Tibial nerve (tissue), 3 donors: ENCODE results near the gene IGF2.

Experiments
- CTCF ChIP-seq, 5 experiments: fragments of 200-600 bp in 3 of 5; fragments of 450-650 bp in 2 of 5; sonication (generic) in 3 of 5; IDR thresholded peaks; one replicate each; pipeline ENCODE4 v1.5.1; 2016 to 2019; ENCODE audit warnings: antibody characterized with exemption in 5 of 5, mild to moderate bottlenecking in 3 of 5, moderate library complexity in 2 of 5
- POLR2A ChIP-seq, 2 donors: fragments of 450-650 bp; IDR thresholded peaks; one replicate each; pipeline ENCODE4 v1.6.1; 2017; ENCODE audit warnings: antibody characterized with exemption in 2 of 2, mild to moderate bottlenecking in 2 of 2, moderate library complexity in 2 of 2

DNA sequence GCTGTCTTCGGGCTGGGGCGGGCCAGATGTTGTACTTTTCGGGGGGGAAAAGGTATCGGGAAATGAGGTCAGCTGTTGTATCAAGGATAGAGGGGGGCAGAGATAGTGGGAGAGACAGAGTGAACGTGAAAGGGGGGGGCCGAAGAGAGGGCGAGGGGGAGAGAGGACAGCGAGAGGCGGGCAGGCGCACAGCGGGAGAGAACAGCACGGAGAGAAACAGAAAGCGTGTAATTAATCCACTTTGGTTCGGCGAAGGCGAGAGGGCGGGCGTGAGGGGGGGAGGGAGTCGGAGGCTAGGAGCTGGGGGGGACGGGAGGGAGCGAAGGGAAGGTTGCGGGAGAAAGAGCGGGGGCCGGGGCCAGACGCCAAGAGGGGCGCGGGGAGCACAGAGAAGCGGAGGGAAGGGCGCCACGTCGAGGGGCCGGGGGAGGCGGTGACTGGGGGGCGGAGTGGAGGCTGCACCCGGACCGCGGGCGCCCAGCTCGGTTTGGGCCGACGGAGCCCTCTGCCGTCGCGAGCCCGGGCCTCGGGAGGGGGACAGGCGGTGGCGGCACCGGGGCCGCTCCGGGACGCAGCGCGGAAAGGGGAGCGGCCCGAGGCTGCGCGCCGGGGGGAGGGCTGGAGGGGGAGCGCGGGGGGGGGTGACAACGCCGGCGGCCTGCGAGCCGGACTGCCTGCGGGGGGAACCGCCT, 612 bp downstream of the IGF2 start:
- no peak for TF ChIP-seq CTCF (IDR thresholded peaks at IDR 0.05)
- TF ChIP-seq POLR2A (IDR thresholded peaks at IDR 0.05) = no peak
